Stomach (tissue), 9 donors: Measurements from ENCODE around the gene FAM3D. TPM values are rescaled to one million over a fixed set of nuclear protein-coding genes. Genes with fewer than 3 reads are reported as not detected.

ENCODE experiments used
- DNase-seq, 2 donors: peaks; one replicate each; pipeline versions ENCODE4 v3.0.0 to v3.0.0-alpha.2; 2013 to 2019
- H3K27ac ChIP-seq, 5 donors: fragments of 200-600 bp in 4 of 5; sonication (generic) in 4 of 5; one replicate each; pipeline ENCODE4 v1.5.1; 2013 to 2019; ENCODE audit warnings: mild to moderate bottlenecking in 1 of 5, moderate library complexity in 1 of 5
- H3K27me3 ChIP-seq, 3 donors: fragments of 200-600 bp; sonication (generic); one replicate each; pipeline ENCODE4 v1.5.1; 2017 to 2019; ENCODE audit warnings: mixed run types in 1 of 3
- H3K36me3 ChIP-seq, 4 donors: fragments of 200-600 bp; sonication (generic); 1 replicate in 3 of 4; 2 replicates in 1 of 4; pipeline ENCODE4 v1.5.1; 2016 to 2019
- H3K4me1 ChIP-seq, 4 donors: fragments of 200-600 bp; sonication (generic); one replicate each; pipeline ENCODE4 v1.5.1; 2016 to 2019
- H3K4me3 ChIP-seq, 4 donors: fragments of 200-600 bp; sonication (generic) in 3 of 4; one replicate each; pipeline ENCODE4 v1.5.1; 2016 to 2019; ENCODE audit warnings: mild to moderate bottlenecking in 1 of 4
- H3K9me3 ChIP-seq, 4 donors: fragments of 200-600 bp; sonication (generic); one replicate each; pipeline ENCODE4 v1.5.1; 2016 to 2019
- CTCF ChIP-seq, 7 experiments: fragments of 450-650 bp in 4 of 7; fragments of 200-600 bp in 3 of 7; sonication (generic) in 3 of 7; IDR thresholded peaks; one replicate each; pipeline ENCODE4 v1.5.1; 2016 to 2019; ENCODE audit warnings: antibody characterized with exemption in 7 of 7, control low read depth in 2 of 7, mild to moderate bottlenecking in 1 of 7
- EP300 ChIP-seq: sonication (generic); formaldehyde crosslinking; IDR thresholded peaks from one replicate; pipeline ENCODE4 v1.6.1; 2017; ENCODE audit warnings: antibody characterized with exemption
- POLR2A ChIP-seq, 4 donors: fragments of 450-650 bp; IDR thresholded peaks; one replicate each; pipeline ENCODE4 v1.6.1; 2016; ENCODE audit warnings: antibody characterized with exemption in 4 of 4, control low read depth in 2 of 4, mild to moderate bottlenecking in 1 of 4, moderate library complexity in 1 of 4
- POLR2AphosphoS5 ChIP-seq, 3 donors: sonication (generic); formaldehyde crosslinking; IDR thresholded peaks; one replicate each; pipeline ENCODE4 v1.6.1; 2016; ENCODE audit warnings: antibody characterized with exemption in 3 of 3
- WGBS, 5 donors: extraction: QIAGEN DNeasy Blood & Tissue Kit in 3 of 5; methylation state at CpG; one replicate each; pipeline versions ENCODE4 v1.1.5 to v1.1.7; 2013 to 2018; 5-methylcytosine and 5-hydroxymethylcytosine counted together
- intact Hi-C: fragments of 100-400 bp; cut with DNase I; formaldehyde crosslinking; loops from one replicate; pipeline ENCODE4 v1.15.1; 2023; ENCODE audit warnings: low total_unique reads
- polyA plus RNA-seq, 3 donors: library from polyadenylated mRNA; stranded (reverse); fragments of 200-250 nt; gene quantifications; one replicate each; pipeline ENCODE4 v1.2.3, GENCODE V29; 2013
- total RNA-seq, 5 donors: library from RNA; depleted of rRNA; stranded (reverse); fragments of >200 nt; gene quantifications; one replicate each; pipeline versions ENCODE4 v1.1.0 to v1.2.3, GENCODE V29; 2014 to 2016
- donor health status: healthy with polysubstance abuse.
- donor health status: Bipolar disorder and iron deficiency.
- donor health status: healthy.

The FAM3D gene
- total and polyA plus RNA-seq, 8 donors: 7.6 to 581 (median 39.1) TPM

GRCh38 chr3:58683001-58683458 is 16.5 kb upstream of the FAM3D start:
- H3K27ac ChIP-seq: no peak overlapping the region
- no peaks in the 10 kb centered on the region for H3K4me1 ChIP-seq
- H3K4me3 ChIP-seq: no peak overlapping the region
- no peaks in the 10 kb centered on the region for H3K9me3 ChIP-seq
- intact Hi-C loops: no loop called here
- H3K27me3 ChIP-seq: no peaks in the 10 kb centered on the region
- TF ChIP-seq POLR2A (IDR thresholded peaks at IDR 0.05) (no peak), CTCF (IDR thresholded peaks at IDR 0.05) (no peak), POLR2AphosphoS5 (IDR thresholded peaks at IDR 0.05) (no peak), EP300 (no peak)
- DNase-seq: no peak
- no peaks in the 10 kb centered on the region for H3K36me3 ChIP-seq
- WGBS, 5 donors: 77 to 89% (median 81%) methylated on average over 5 of the region's 5 CpGs

GRCh38 chr3:58681863-58682262 is 15.3 kb upstream of the FAM3D start:
- Histone ChIP-seq H3K4me3 (no peak overlapping the region), H3K27me3 (no peaks in the 10 kb centered on the region), H3K36me3 (no peaks in the 10 kb centered on the region), H3K4me1 (no peaks in the 10 kb centered on the region), H3K9me3 (no peaks in the 10 kb centered on the region), H3K27ac (no peak overlapping the region)
- TF ChIP-seq EP300 (no peak), POLR2A (IDR thresholded peaks at IDR 0.05) (no peak), POLR2AphosphoS5 (IDR thresholded peaks at IDR 0.05) (no peak), CTCF (IDR thresholded peaks at IDR 0.05) (no peak)
- WGBS, 5 donors: 59 to 74% (median 67%) methylated on average over 2 of the region's 2 CpGs
- DNase-seq: no peak
- intact Hi-C loops: no loop called here

- no peak for TF ChIP-seq POLR2AphosphoS5 (IDR thresholded peaks at IDR 0.05)
- no peak for TF ChIP-seq POLR2A (IDR thresholded peaks at IDR 0.05)
- TF ChIP-seq CTCF (IDR thresholded peaks at IDR 0.05): no peak
- TF ChIP-seq EP300: no peak
- peaks cover 0 to under 1% (median 0%) of the 10 kb centered on the region in 4 donors for H3K9me3 ChIP-seq
- no peaks in the 10 kb centered on the region for H3K36me3 ChIP-seq
- WGBS, 5 donors: 85 to 93% (median 86%) methylated on average over 9 of the region's 9 CpGs
- H3K27me3 ChIP-seq: no peaks in the 10 kb centered on the region
- no peak overlapping the region for H3K27ac ChIP-seq
- no peaks in the 10 kb centered on the region for H3K4me1 ChIP-seq
- DNase-seq: no peak
- H3K4me3 ChIP-seq: no peak overlapping the region
- intact Hi-C loops: no loop called here
Observed at GRCh38 chr3:58680879-58681525, 14.4 kb upstream of the FAM3D start.

- H3K4me1 ChIP-seq: no peaks in the 10 kb centered on the region
- TF ChIP-seq POLR2AphosphoS5 (IDR thresholded peaks at IDR 0.05) (no peak), CTCF (IDR thresholded peaks at IDR 0.05) (no peak), EP300 (no peak), POLR2A (IDR thresholded peaks at IDR 0.05) (no peak)
- H3K36me3 ChIP-seq: no peaks in the 10 kb centered on the region
- no peak for DNase-seq
- intact Hi-C loops: no loop called here
- H3K4me3 ChIP-seq: no peak overlapping the region
- H3K27ac ChIP-seq: peak overlapping the region in 1 of 5 donors; percentile 20
- H3K27me3 ChIP-seq: no peaks in the 10 kb centered on the region
- 76 to 92% (median 84%) methylated on average over 6 of the region's 6 CpGs for WGBS, 5 donors
- peaks cover 0 to 4% (median 0%) of the 10 kb centered on the region in 4 donors for H3K9me3 ChIP-seq
Observed at GRCh38 chr3:58679974-58680666, 13.5 kb upstream of the FAM3D start.
